Uterus (tissue), 2 donors: ENCODE measurements around the gene TERB1.

Source experiments
- CTCF ChIP-seq, 4 experiments: fragments of 200-600 bp in 2 of 4; fragments of 450-650 bp in 2 of 4; sonication (generic) in 2 of 4; IDR thresholded peaks; one replicate each; pipeline ENCODE4 v1.5.1; 2016 to 2019; ENCODE audit warnings: antibody characterized with exemption in 4 of 4, mild to moderate bottlenecking in 2 of 4, moderate library complexity in 1 of 4
- POLR2A ChIP-seq, 2 donors: fragments of 450-650 bp; IDR thresholded peaks; one replicate each; pipeline ENCODE4 v1.6.1; 2016; ENCODE audit warnings: antibody characterized with exemption in 2 of 2, mild to moderate bottlenecking in 1 of 2, moderate library complexity in 1 of 2

DNA sequence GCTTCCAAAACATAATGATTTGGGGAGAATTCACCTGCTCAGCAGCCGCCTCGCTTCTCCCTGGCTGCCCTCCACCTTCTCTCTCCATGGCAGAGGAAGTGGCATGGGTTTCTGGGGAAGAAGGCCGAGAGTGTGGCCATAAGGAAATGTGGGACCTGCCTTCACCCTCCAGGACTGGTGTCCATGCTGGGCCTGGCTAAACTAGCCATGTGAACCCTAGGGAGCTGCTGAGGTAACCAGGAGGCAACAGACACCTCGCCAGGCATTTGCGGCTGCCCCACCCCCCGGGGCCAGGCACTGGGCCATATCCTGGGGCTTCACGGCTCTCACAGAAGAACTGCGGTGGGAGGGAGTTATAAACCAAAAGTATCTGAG is 94.9 kb downstream of the TERB1 start:
- TF ChIP-seq POLR2A (IDR thresholded peaks at IDR 0.05) = no peak
- TF ChIP-seq CTCF (IDR thresholded peaks at IDR 0.05) = no peak
